Right kidney (tissue), 1 donor: ENCODE data around the gene LRRC8E.
"Not testable (repeated sequence)": the region's sequence is repeated elsewhere in the genome, so short reads cannot be mapped to it uniquely, and the experiment has no call there.

Experiments
- DNase-seq: peaks from one replicate; pipeline ENCODE4 v3.0.0-alpha.2; 2016

Gene LRRC8E

DNA sequence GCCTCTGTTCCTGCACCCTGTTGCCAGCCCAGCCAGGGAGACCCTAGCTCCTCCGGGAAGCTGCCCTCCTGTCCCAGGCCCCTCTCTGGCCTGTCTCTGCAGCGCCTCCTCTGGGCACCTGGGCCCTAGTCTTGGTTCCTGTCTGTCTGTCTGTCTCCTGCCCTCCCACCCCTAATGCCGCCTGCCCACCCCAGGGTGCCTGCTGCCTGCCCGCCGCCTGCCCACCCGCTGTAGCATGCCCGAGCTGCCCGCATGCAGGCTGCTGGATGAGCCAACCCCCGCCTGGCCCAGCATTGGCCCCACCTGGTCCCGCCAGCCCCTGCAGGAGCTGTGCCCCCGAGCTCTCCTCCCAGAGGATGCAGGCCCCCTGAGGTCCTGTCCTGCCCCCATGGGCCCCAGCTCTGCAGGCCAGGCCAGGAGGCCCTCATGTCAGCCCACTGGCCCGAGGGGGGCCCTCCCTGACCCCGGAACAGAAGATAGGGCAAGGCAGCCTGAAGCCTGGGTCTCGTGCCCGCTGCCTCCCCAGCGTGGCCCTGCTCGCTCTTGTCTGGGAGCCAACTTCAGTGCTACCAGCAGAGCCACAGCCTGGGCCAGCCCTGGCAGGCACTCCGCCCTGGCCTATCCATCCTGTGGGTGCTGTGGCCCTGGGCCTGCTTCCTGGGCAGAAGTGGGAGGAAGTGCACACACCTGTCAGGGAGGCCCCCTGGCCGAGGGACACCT, 20.6 kb downstream of the LRRC8E start:
- no peak for DNase-seq

DNA sequence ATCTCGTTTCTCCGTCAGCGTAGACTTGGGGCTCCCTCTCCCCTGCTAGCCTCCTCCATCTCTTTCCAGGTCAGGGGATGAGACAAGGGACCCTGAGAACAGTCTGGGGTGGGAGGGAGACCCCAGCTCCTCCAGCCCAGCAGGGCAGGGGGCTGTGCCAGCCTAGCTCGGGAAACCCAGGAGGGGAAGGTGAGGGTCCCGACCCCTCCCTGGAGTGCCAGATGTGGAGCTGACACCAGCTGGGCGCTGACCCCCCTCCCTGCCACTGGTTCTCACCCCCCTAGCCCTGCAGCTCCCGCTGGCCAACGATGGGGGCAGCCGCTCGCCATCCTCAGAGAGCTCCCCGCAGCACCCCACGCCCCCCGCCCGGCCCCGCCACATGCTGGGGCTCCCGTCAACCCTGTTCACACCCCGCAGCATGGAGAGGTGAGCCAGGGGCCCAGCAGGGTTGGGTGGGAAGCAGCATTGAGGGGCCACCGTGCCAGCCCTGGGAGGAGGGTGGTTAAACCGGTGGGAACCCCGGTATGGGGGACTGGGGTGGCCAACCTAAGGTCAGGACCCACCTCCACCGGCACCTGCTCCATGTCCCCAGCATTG, 21.3 kb downstream of the LRRC8E start:
- DNase-seq, result no peak

GRCh38 chr19:7910321-7911161, 22.2 kb downstream of the LRRC8E start:
- DNase-seq, result no peak

DNA sequence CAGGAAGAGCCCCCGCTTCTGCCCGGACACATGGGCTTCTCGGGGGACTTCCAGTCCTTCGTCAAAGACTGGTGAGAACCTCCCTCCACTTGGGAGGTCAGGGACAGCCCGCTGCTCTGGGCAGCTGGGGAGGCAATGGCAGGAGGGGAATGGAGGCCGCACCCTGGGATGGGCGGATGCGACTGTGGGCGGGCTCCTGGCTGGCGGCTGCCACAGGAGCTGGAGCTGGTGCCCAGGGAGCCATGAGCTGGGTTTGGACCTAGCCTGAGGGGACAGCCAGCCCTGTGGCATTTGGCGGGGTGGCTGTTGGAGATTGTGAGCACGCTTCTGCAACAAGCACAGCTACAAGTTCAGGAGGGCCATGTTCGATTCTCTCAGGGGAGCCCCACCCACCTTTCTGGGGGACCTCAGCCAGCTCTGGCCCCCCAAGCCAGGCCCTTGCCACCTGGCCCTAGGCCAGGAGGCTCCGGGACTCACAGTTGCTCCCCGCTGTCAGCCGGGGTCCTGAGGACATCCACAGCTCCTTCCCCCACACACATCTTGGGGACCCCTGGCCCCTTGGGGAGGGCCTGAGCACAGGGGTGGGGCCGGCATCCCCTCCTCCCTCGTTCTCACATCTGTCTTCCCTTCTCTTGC, 23.3 kb downstream of the LRRC8E start:
- DNase-seq, result no peak

- DNase-seq, result no peak
Observed at GRCh38 chr19:7912144-7912696, 23.9 kb downstream of the LRRC8E start.

DNA sequence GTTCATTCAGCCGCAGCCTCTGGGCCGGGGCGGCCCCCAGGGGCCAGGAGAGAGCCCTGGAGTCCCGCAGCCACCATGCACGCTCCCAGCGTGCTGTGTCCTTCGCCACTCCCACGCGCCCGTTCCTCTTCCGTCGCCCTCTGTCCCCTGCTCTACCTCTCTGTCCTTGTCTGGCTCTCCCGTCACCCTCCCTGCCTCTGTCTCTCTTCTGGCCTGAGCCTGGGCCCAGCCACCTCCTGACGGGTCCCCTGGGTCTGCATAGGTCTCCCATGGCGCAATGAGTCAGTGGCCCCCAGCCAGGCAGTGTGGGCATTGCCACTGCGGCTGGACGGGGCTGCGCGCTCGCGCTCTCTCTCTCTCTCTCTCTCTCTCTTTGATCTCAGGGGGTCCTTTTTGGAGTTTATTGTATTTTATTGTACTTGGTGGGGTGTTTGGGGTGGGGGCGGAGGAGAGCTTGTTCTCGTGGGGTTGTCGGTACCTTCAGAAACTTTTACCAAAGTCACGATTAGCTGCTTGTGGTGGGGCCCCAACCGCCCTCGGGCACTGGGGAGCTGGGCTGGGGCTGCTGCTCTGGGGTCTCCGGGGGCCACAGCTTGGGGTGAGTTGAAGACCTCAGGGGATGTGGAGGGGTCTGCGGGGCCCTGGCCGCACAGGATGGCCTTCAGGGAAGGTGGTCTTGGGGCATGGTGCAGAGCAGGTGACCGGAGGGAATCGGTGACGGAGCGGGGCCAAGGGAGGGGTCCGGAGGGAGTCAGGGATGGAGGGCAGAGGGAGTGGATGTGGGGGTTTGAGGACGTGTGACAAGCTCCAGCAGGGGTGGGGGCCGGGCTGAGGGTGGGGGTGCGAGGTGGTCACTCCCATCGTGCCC, 24.6 kb downstream of the LRRC8E start:
- DNase-seq, result no peak

- no peak for DNase-seq
Observed at GRCh38 chr19:7913652-7914051, 25.3 kb downstream of the LRRC8E start.

GRCh38 chr19:7914099-7914498, 25.8 kb downstream of the LRRC8E start:
- DNase-seq, result no peak

DNA sequence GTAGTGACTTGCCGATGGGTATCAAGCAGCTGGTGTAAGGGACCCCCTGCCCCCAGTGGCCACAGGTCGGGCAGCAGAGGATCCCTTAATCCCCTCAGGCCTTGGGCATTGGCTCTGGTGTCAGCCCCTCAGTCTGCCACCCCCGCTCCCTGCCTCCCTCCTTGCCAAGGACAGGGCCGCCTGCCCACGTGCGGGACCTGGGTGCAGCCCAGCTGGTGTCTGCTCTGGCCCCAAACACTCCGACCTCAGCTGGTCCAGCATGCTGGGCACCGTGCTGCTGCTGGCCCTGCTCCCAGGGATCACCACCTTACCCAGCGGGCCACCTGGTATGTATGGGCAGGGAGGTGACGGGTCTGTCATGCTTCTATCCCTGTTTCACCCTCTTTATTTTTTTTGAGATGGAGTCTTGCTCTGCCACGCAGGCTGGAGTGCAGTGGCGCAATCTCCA, 26.3 kb downstream of the LRRC8E start, which contains the start of gene TGFBR3L:
Gene TGFBR3L, plus strand, starts transcription at position 233 of the 448 bp plus-strand sequence.
- no peak for DNase-seq

GRCh38 chr19:7915250-7916102, 27.2 kb downstream of the LRRC8E start:
- DNase-seq, result no peak

- peak; percentile 56 for DNase-seq
Observed at GRCh38 chr19:7916103-7916954, 28.0 kb downstream of the LRRC8E start.

DNA sequence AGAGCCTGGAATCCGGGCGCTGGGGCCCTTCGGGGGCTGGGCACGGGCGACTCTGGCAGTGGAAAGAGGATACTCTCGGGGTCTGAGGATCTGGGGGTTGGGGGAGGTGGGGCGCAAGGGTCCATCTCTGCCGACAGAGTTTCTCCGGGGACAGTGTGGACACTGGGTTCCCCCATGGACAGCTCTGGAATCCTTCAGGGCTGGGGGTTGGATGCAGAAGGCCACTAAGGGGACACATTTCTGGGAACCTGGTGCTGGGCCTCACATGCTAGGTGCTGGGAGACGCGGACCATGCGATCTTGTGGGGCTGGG, 28.6 kb downstream of the LRRC8E start:
- DNase-seq, result no peak

DNA sequence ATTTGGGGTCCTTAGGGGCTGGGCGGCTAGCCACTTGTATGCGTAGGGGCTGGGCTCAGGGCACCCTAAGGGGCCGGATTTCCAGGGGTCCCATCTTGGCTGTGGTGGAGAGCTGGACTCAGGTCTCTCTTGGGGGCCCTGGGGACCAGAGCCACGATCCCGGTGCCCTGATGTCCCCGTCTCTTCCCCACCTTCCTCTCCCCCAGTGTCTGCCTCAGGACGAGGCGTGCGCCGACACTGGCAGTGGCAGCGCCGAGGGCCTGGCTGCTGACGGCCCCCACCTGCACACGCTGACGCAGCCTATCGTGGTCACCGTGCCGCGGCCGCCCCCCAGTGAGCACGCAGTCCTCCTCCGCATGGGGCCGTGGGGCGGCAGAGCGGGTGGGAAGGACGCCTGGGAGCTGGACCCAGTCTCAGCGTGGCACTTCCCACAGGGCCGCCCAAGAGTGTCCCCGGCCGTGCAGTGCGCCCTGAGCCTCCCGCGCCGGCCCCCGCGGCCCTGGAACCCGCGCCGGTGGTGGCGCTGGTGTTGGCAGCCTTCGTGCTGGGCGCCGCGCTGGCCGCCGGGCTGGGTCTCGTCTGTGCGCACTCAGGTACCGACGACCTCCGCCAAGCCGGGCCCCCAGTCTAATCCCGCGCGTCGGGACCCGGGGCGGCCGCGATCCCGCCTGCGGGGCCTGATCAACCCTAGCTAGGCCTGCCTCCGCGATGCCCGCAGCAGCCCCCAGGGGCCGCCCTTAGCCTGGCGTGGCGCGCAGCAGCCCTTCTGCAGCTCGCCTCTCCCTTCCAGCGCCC, 29.2 kb downstream of the LRRC8E start:
- DNase-seq, result peak; percentile 76

DNA sequence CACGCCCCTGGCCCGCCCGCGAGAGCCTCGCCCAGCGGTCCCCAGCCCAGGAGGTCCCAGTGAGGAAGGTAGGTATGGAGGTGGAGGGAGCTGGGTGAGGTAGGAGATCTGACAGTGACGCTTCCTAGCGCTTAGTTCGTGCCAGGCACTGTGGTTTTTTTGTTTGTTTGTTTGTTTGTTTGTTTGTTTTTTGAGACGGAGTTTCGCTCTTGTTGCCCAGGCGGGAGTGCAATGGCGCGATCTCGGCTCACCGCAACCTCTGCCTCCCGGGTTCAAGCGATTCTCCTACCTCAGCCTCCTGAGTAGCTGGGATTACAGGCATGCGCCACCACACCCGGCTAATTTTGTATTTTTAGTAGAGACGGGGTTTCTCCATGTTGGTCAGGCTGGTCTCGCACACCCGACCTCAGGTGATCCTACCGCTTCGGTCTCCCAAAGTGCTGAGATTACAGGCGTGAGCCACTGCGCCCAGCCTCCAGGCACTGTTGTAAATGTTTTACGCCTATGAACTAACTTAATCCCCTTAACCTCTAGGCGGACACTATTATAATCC, 29.8 kb downstream of the LRRC8E start:
- not testable (repeated sequence) for DNase-seq

GRCh38 chr19:7918615-7919421, 30.5 kb downstream of the LRRC8E start:
- no peak for DNase-seq

- DNase-seq, result peak; percentile 100
Observed at GRCh38 chr19:7919610-7920518, 31.6 kb downstream of the LRRC8E start, which contains the start of gene SNAPC2. Gene SNAPC2, plus strand, starts transcription at chr19:7920338. Its CDS starts 29 bp downstream, at chr19:7920367.
